Uterus (tissue), 4 donors: ENCODE measurements around the gene AUTS2. TPM values are rescaled to one million over a fixed set of nuclear protein-coding genes. Genes with fewer than 3 reads are reported as not detected.

ENCODE experiments used
- DNase-seq, 2 donors: peaks; one replicate each; pipeline ENCODE4 v3.0.0-alpha.2; 2019 to 2020
- H3K27ac ChIP-seq, 2 donors: fragments of 200-600 bp; sonication (generic); 1 replicate in 1 of 2; 2 replicates in 1 of 2; pipeline ENCODE4 v1.5.1; 2016 to 2018
- H3K27me3 ChIP-seq, 2 donors: fragments of 200-600 bp; sonication (generic); one replicate each; pipeline ENCODE4 v1.5.1; 2018 to 2019; ENCODE audit warnings: control low read depth in 1 of 2
- H3K36me3 ChIP-seq, 2 donors: fragments of 200-600 bp; sonication (generic); one replicate each; pipeline ENCODE4 v1.5.1; 2019; ENCODE audit warnings: control low read depth in 1 of 2
- H3K4me1 ChIP-seq, 2 donors: fragments of 200-600 bp; sonication (generic); one replicate each; pipeline ENCODE4 v1.5.1; 2018 to 2019; ENCODE audit warnings: control low read depth in 1 of 2
- H3K4me3 ChIP-seq, 2 donors: fragments of 200-600 bp; sonication (generic); 1 replicate in 1 of 2; 2 replicates in 1 of 2; pipeline ENCODE4 v1.5.1; 2018 to 2019; ENCODE audit warnings: mild to moderate bottlenecking in 1 of 2
- H3K9me3 ChIP-seq, 2 donors: fragments of 200-600 bp; sonication (generic); one replicate each; pipeline ENCODE4 v1.5.1; 2019; ENCODE audit warnings: control low read depth in 1 of 2
- POLR2A ChIP-seq, 2 donors: fragments of 450-650 bp; IDR thresholded peaks; one replicate each; pipeline ENCODE4 v1.6.1; 2016; ENCODE audit warnings: antibody characterized with exemption in 2 of 2, mild to moderate bottlenecking in 1 of 2, moderate library complexity in 1 of 2
- intact Hi-C: fragments of 100-400 bp; cut with DNase I; formaldehyde crosslinking; loops from one replicate; pipeline ENCODE4 v1.15.1; 2023; ENCODE audit warnings: low total_unique reads
- total RNA-seq, 4 donors: library from RNA; depleted of rRNA in 3 of 4; stranded (reverse); fragments of >200 nt in 3 of 4; gene quantifications; one replicate each; pipeline versions ENCODE4 v1.1.0 to v1.2.4, GENCODE V29; 2014 to 2023
- TF ChIP-seq, protein P1 (sequence below), 4 experiments: fragments of 200-600 bp in 2 of 4; fragments of 450-650 bp in 2 of 4; sonication (generic) in 2 of 4; IDR thresholded peaks; one replicate each; pipeline ENCODE4 v1.5.1; 2016 to 2019; ENCODE audit warnings: antibody characterized with exemption in 4 of 4, mild to moderate bottlenecking in 2 of 4, moderate library complexity in 1 of 4
- donor health status: DM: yes; HTN: yes; CAD: no.

The AUTS2 gene
- total RNA-seq, 4 donors from 2014 or later, result 10.5 to 58.2 (median 30.0) TPM

DNA sequence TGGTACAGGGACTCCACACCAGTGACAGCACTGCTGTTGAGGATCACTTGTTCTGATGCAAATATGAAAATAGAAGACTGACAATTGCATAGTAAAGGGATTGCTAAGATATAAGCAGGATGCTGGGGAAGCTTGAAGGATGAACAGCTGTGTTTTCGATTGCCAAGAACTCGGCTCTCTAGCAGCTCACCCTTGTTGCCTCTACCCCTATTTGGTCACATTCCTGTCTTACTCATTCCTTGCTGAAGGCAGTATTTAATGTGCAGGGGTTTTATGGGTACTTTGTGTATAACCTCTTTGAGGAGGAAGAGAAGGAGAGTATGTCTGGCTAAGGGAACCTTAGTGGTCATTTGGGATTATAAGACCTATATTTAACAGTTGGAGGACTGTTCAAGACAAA lies 218.8 kb downstream of the AUTS2 start:
- H3K4me1 ChIP-seq, result peaks cover 0 to 7% of the 10 kb centered on the region in 2 donors

GRCh38 chr7:69817841-69818635 lies 219.8 kb downstream of the AUTS2 start:
- intact Hi-C loops, result no loop called here
- H3K36me3 ChIP-seq, result no peaks in the 10 kb centered on the region
- TF ChIP-seq POLR2A (IDR thresholded peaks at IDR 0.05), result no peak
- TF ChIP-seq, protein P1, sequence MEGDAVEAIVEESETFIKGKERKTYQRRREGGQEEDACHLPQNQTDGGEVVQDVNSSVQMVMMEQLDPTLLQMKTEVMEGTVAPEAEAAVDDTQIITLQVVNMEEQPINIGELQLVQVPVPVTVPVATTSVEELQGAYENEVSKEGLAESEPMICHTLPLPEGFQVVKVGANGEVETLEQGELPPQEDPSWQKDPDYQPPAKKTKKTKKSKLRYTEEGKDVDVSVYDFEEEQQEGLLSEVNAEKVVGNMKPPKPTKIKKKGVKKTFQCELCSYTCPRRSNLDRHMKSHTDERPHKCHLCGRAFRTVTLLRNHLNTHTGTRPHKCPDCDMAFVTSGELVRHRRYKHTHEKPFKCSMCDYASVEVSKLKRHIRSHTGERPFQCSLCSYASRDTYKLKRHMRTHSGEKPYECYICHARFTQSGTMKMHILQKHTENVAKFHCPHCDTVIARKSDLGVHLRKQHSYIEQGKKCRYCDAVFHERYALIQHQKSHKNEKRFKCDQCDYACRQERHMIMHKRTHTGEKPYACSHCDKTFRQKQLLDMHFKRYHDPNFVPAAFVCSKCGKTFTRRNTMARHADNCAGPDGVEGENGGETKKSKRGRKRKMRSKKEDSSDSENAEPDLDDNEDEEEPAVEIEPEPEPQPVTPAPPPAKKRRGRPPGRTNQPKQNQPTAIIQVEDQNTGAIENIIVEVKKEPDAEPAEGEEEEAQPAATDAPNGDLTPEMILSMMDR (IDR thresholded peaks at IDR 0.05), result no peak
- H3K4me3 ChIP-seq, result no peak overlapping the region
- no peak for DNase-seq
- H3K4me1 ChIP-seq, result peaks cover 0 to 7% of the 10 kb centered on the region in 2 donors
- H3K9me3 ChIP-seq, result no peaks in the 10 kb centered on the region
- H3K27me3 ChIP-seq, result no peaks in the 10 kb centered on the region
- no peak overlapping the region for H3K27ac ChIP-seq

More for the DNA sequence above, 218.8 kb downstream of the AUTS2 start:
- Histone ChIP-seq H3K4me3 (no peak overlapping the region), H3K27ac (no peak overlapping the region), H3K36me3 (no peaks in the 10 kb centered on the region), H3K9me3 (no peaks in the 10 kb centered on the region), H3K27me3 (no peaks in the 10 kb centered on the region)
- TF ChIP-seq, protein P1 (IDR thresholded peaks at IDR 0.05), result no peak
- TF ChIP-seq POLR2A (IDR thresholded peaks at IDR 0.05), result no peak
- DNase-seq, result peak in 1 of 2 donors; percentile 25
- intact Hi-C loops, result no loop called here

DNA sequence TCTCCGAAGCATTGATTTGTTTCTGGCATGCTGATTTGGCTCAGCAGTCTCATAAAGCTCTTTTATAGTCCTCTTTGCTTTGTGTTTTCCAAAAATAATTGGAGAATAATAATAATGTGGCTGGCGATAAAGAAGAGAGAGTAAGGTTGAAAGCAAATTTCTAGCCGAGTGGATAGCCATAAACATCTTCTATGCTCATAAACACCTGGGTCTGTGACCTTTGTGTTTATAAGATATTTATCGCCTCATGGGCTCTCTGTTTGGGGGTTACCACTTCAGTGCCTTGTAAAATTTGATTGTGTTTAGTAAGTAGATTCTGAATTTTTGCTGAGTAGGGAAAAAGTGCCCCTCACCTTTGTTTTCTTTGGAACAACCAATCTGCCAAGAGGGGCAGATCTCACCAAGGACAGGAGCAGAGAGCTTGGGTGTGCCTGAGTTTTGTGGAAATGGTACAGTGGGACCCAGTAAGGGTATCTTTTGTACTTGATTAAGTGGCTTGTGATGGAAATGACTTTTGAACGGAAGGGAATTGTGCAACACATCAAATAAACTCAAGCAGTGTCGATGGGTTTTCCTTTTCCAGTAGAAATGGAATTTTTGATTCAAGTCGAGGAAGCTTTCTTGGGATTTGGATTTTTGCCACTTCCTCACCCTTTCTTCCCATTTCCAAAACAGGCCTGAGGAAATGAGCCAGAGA lies 220.5 kb downstream of the AUTS2 start:
- DNase-seq, result no peak
- Histone ChIP-seq H3K27ac (no peak overlapping the region), H3K9me3 (no peaks in the 10 kb centered on the region), H3K36me3 (no peaks in the 10 kb centered on the region), H3K4me1 (peaks cover 0 to 7% of the 10 kb centered on the region in 2 donors), H3K4me3 (no peak overlapping the region), H3K27me3 (no peaks in the 10 kb centered on the region)
- no peak for TF ChIP-seq POLR2A (IDR thresholded peaks at IDR 0.05)
- TF ChIP-seq, protein P1 (IDR thresholded peaks at IDR 0.05), result no peak
- intact Hi-C loops, result no loop called here

DNA sequence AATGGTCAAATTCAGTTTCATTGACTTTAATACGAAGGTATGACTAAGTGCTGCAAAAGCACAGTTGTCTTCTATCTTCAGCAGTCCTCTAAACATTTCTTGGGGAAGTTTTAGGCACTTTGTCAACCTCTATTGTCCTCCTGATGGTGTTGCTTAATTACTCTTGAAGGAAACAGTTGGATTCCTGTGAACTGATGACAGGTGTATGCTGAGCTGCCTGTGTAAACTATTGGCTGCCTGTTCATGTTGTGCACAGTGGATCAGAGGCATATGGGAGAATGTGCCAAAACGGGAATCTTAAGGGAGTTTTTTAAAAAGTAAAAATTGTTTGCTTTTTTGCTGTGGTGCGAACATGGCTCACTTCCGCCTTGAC lies 221.0 kb downstream of the AUTS2 start:
- intact Hi-C loops, result no loop called here
- H3K4me1 ChIP-seq, result peaks cover 0 to 8% of the 10 kb centered on the region in 2 donors
- TF ChIP-seq, protein P1 (IDR thresholded peaks at IDR 0.05), result no peak
- no peak for TF ChIP-seq POLR2A (IDR thresholded peaks at IDR 0.05)

More for the DNA sequence above, 221.0 kb downstream of the AUTS2 start:
- Histone ChIP-seq H3K4me3 (no peak overlapping the region), H3K9me3 (no peaks in the 10 kb centered on the region), H3K36me3 (no peaks in the 10 kb centered on the region), H3K27me3 (no peaks in the 10 kb centered on the region), H3K27ac (no peak overlapping the region)
- no peak for DNase-seq
